HEK293 (cell line): Measurements from ENCODE around the gene NMNAT3.

Experiments used
- CTCF ChIA-PET: fragments of 350-600 bp; formaldehyde crosslinking; extraction: SDS; loops from one replicate; lab custom pipeline; 2021; ENCODE audit warnings: antibody characterized with exemption; lab: Yijun Ruan, JAX
- POLR2A ChIA-PET: fragments of 300-600 bp; formaldehyde crosslinking; extraction: SDS; loops from one replicate; lab custom pipeline; 2020; ENCODE audit warnings: antibody characterized with exemption, inconsistent platforms; lab: Yijun Ruan, JAX
- H3K27ac ChIP-seq: fragments of 200-500 bp; sonication (Bioruptor generic); 2 replicates; pipeline ENCODE4 v1.5.1; 2014; ENCODE audit warnings: low read depth, low read length, control low read depth, inconsistent platforms; ENCODE audit errors: extremely low read depth
- H3K36me3 ChIP-seq, 2 experiments: fragments of 200-500 bp in 1 of 2; sonication (Bioruptor generic) in 1 of 2; 1 replicate in 1 of 2; 2 replicates in 1 of 2; pipeline ENCODE4 v1.5.1; 2014 to 2017; ENCODE audit warnings: inconsistent platforms in 2 of 2, low read length in 2 of 2; ENCODE audit not compliant: control insufficient read depth in 2 of 2, insufficient read depth in 1 of 2
- H3K4me1 ChIP-seq: fragments of 200-500 bp; sonication (Bioruptor generic); 2 replicates; pipeline ENCODE4 v1.5.1; 2014; ENCODE audit warnings: mild to moderate bottlenecking, low read length, inconsistent platforms; ENCODE audit not compliant: control insufficient read depth, insufficient read depth
- H3K4me3 ChIP-seq: 2 replicates; pipeline ENCODE4 v1.5.1; 2011; ENCODE audit warnings: low read depth, mild to moderate bottlenecking, control low read depth, low read length, moderate library complexity
- H3K9me3 ChIP-seq: fragments of 200-500 bp; sonication (Bioruptor generic); 2 replicates; pipeline ENCODE4 v1.5.1; 2014; ENCODE audit warnings: low read depth, low read length, inconsistent platforms; ENCODE audit not compliant: control insufficient read depth, insufficient read depth
- HOXC10 ChIP-seq: sonication (generic); formaldehyde crosslinking; IDR thresholded peaks from 2 replicates; pipeline ENCODE4 v1.8.1; 2023; ENCODE audit warnings: mild to moderate bottlenecking, missing genetic modification reagents
- HOXD13 ChIP-seq: sonication (generic); formaldehyde crosslinking; IDR thresholded peaks from 2 replicates; pipeline ENCODE4 v1.8.0; 2022; ENCODE audit warnings: missing genetic modification reagents, borderline replicate concordance
- MZF1 ChIP-seq: fragments of 450-650 bp; formaldehyde crosslinking; IDR thresholded peaks from 2 replicates; pipeline ENCODE4 v1.5.1; 2017; ENCODE audit warnings: missing biosample characterization, missing genetic modification characterization, borderline replicate concordance
- ZEB2 ChIP-seq: fragments of 450-650 bp; formaldehyde crosslinking; IDR thresholded peaks from 2 replicates; pipeline ENCODE4 v1.5.1; 2016; ENCODE audit warnings: missing biosample characterization, missing genetic modification characterization
- ZIC2 ChIP-seq: fragments of 450-650 bp; formaldehyde crosslinking; IDR thresholded peaks from 2 replicates; pipeline ENCODE4 v1.5.1; 2016; ENCODE audit warnings: missing biosample characterization, missing genetic modification characterization
- ZNF48 ChIP-seq: fragments of 450-650 bp; formaldehyde crosslinking; IDR thresholded peaks from 2 replicates; pipeline ENCODE4 v1.5.1; 2016; ENCODE audit warnings: missing biosample characterization, missing genetic modification characterization
- ZSCAN16 ChIP-seq: fragments of 450-650 bp; formaldehyde crosslinking; IDR thresholded peaks from 2 replicates; pipeline ENCODE4 v1.5.1; 2016; ENCODE audit warnings: missing biosample characterization, missing genetic modification characterization
- TF ChIP-seq, protein P1 (sequence below): fragments of 450-650 bp; formaldehyde crosslinking; IDR thresholded peaks from 2 replicates; pipeline ENCODE4 v1.5.1; 2016; ENCODE audit warnings: missing biosample characterization, missing genetic modification characterization
- TF ChIP-seq, protein P2 (sequence below): fragments of 450-650 bp; formaldehyde crosslinking; IDR thresholded peaks from 2 replicates; pipeline ENCODE4 v1.5.1; 2017; ENCODE audit warnings: missing biosample characterization, missing genetic modification characterization
- TF ChIP-seq, protein P3 (sequence below): fragments of 450-650 bp; formaldehyde crosslinking; conservative IDR thresholded peaks from 2 replicates; pipeline ENCODE4 v1.5.1; 2016; ENCODE audit warnings: low read depth, missing biosample characterization, missing genetic modification characterization
- TF ChIP-seq, protein P4 (sequence below): fragments of 450-650 bp; formaldehyde crosslinking; IDR thresholded peaks from 2 replicates; pipeline ENCODE4 v1.5.1; 2017; ENCODE audit warnings: missing biosample characterization, missing genetic modification characterization

The NMNAT3 gene

DNA sequence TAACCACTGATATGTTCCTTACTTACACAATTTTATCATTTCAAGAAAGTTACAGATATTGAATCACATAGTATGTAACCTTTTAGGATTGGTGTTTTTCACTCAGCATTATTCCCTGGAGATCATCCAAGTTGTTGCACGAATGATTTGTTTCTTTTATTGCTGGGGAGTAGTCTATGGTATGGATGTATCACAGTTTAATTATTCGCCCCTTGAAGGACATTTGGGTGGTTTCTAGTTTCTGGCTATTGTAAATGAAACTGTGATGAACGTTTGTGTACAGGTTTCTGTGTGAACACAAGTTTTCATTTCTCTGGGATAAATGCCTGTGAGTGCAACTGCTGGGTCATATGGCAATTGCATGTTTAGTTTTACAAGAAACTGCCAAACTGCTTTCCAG, 68.8 kb downstream of the NMNAT3 start:
- Histone ChIP-seq H3K27ac (no peak overlapping the region), H3K9me3 (no peaks in the 10 kb centered on the region), H3K4me1 (peaks cover 4% of the 10 kb centered on the region), H3K36me3 (no peaks in the 10 kb centered on the region), H3K4me3 (no peak overlapping the region)
- ChIA-PET CTCF (no interaction called here), POLR2A (no interaction called here)
- TF ChIP-seq, protein P1, sequence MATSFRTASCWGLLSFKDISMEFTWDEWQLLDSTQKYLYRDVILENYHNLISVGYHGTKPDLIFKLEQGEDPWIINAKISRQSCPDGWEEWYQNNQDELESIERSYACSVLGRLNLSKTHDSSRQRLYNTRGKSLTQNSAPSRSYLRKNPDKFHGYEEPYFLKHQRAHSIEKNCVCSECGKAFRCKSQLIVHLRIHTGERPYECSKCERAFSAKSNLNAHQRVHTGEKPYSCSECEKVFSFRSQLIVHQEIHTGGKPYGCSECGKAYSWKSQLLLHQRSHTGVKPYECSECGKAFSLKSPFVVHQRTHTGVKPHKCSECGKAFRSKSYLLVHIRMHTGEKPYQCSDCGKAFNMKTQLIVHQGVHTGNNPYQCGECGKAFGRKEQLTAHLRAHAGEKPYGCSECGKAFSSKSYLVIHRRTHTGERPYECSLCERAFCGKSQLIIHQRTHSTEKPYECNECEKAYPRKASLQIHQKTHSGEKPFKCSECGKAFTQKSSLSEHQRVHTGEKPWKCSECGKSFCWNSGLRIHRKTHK (tag by site-specific recombination), result no peak
- TF ChIP-seq, protein P2, sequence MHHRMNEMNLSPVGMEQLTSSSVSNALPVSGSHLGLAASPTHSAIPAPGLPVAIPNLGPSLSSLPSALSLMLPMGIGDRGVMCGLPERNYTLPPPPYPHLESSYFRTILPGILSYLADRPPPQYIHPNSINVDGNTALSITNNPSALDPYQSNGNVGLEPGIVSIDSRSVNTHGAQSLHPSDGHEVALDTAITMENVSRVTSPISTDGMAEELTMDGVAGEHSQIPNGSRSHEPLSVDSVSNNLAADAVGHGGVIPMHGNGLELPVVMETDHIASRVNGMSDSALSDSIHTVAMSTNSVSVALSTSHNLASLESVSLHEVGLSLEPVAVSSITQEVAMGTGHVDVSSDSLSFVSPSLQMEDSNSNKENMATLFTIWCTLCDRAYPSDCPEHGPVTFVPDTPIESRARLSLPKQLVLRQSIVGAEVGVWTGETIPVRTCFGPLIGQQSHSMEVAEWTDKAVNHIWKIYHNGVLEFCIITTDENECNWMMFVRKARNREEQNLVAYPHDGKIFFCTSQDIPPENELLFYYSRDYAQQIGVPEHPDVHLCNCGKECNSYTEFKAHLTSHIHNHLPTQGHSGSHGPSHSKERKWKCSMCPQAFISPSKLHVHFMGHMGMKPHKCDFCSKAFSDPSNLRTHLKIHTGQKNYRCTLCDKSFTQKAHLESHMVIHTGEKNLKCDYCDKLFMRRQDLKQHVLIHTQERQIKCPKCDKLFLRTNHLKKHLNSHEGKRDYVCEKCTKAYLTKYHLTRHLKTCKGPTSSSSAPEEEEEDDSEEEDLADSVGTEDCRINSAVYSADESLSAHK (tag by site-specific recombination), result peak; percentile 76

DNA sequence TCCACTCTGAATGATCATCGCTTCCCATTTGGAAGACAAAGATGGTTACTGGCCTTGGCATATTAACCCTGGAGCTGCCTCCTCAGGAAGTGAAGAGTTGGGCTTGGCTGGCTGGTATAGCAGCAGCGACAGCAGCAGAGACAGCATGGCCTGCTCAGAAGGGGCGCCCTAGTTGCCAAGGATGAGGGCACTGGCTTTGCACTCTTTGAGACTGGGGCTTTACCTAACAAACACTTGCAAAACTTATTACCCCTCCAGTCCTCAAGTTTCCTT, 69.7 kb downstream of the NMNAT3 start:
- Histone ChIP-seq H3K4me1 (peaks cover 4% of the 10 kb centered on the region), H3K27ac (no peak overlapping the region), H3K36me3 (no peaks in the 10 kb centered on the region), H3K9me3 (no peaks in the 10 kb centered on the region), H3K4me3 (no peak overlapping the region)
- TF ChIP-seq ZNF48 (tag by site-specific recombination) (no peak), ZSCAN16 (tag by site-specific recombination) (no peak)
- TF ChIP-seq, protein P3, sequence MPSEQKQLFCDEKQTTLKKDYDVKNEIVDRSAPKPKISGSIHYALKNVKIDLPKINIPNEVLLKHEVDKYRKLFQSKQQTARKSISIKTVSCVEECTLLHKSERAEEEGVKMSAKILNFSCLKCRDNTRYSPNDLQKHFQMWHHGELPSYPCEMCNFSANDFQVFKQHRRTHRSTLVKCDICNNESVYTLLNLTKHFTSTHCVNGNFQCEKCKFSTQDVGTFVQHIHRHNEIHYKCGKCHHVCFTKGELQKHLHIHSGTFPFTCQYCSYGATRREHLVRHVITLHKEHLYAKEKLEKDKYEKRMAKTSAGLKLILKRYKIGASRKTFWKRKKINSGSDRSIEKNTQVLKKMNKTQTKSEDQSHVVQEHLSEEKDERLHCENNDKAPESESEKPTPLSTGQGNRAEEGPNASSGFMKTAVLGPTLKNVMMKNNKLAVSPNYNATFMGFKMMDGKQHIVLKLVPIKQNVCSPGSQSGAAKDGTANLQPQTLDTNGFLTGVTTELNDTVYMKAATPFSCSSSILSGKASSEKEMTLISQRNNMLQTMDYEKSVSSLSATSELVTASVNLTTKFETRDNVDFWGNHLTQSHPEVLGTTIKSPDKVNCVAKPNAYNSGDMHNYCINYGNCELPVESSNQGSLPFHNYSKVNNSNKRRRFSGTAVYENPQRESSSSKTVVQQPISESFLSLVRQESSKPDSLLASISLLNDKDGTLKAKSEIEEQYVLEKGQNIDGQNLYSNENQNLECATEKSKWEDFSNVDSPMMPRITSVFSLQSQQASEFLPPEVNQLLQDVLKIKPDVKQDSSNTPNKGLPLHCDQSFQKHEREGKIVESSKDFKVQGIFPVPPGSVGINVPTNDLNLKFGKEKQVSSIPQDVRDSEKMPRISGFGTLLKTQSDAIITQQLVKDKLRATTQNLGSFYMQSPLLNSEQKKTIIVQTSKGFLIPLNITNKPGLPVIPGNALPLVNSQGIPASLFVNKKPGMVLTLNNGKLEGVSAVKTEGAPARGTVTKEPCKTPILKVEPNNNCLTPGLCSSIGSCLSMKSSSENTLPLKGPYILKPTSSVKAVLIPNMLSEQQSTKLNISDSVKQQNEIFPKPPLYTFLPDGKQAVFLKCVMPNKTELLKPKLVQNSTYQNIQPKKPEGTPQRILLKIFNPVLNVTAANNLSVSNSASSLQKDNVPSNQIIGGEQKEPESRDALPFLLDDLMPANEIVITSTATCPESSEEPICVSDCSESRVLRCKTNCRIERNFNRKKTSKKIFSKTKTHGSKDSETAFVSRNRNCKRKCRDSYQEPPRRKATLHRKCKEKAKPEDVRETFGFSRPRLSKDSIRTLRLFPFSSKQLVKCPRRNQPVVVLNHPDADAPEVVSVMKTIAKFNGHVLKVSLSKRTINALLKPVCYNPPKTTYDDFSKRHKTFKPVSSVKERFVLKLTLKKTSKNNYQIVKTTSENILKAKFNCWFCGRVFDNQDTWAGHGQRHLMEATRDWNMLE (tag by site-specific recombination), result no peak
- CTCF ChIA-PET, result no interaction called here
- POLR2A ChIA-PET, result no interaction called here

DNA sequence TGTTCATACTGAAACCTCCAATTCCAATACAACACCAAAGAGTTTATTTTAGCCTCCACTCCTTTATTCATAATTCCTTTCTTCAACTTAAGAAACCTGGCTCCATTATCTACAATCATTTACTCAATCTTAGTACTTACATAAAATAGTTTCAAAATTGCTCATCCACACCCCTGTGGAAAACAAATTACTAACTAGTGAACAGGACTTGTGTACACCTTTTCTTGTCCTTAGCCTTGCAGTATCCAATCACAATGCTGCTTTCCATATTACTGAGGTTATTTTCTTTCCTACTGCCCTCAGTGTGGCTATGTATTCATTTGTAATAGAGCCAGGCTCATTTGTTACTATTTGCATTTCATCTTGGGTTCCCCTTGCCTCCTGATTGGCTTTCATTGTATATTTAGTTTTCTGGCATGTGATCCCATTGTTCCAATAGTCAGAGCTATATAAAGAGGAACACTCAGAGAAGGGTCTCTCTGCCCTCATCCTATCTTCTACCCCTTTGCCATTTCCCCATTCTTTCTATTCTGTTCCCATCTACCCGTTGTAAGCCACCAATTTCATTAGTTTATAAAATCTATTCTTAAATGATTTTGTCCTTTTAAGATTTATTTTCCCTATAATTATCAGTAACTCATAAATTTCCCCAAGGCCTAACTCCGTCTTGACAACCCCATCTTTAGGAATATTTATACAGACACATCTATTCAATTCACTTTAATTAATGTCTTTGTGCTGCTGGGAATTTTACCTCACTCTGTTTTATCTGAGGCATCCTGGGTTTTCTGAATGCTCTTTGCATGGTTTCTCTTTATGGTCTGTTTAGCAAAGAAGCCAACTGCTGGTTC, 70.3 kb downstream of the NMNAT3 start:
- no peak for TF ChIP-seq HOXC10 (CRISPR knock-in tag)
- TF ChIP-seq, protein P4, sequence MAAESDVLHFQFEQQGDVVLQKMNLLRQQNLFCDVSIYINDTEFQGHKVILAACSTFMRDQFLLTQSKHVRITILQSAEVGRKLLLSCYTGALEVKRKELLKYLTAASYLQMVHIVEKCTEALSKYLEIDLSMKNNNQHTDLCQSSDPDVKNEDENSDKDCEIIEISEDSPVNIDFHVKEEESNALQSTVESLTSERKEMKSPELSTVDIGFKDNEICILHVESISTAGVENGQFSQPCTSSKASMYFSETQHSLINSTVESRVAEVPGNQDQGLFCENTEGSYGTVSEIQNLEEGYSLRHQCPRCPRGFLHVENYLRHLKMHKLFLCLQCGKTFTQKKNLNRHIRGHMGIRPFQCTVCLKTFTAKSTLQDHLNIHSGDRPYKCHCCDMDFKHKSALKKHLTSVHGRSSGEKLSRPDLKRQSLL (tag by site-specific recombination), result no peak
- TF ChIP-seq MZF1 (tag by site-specific recombination), result no peak
- TF ChIP-seq HOXD13 (CRISPR knock-in tag), result no peak
- no peak for TF ChIP-seq ZIC2
- TF ChIP-seq ZEB2 (tag by site-specific recombination), result no peak
- H3K27ac ChIP-seq, result no peak overlapping the region
- no peaks in the 10 kb centered on the region for H3K36me3 ChIP-seq
- H3K4me3 ChIP-seq, result no peak overlapping the region
- no peaks in the 10 kb centered on the region for H3K9me3 ChIP-seq
- peaks cover 4% of the 10 kb centered on the region for H3K4me1 ChIP-seq
- ChIA-PET POLR2A (no interaction called here), CTCF (no interaction called here)
